Activated CD8-positive, alpha-beta T cell treated with anti-CD3 and anti-CD28 coated beads for 36 hours (primary cell): ENCODE results near the gene LFNG. TPM values are rescaled to one million over a fixed set of nuclear protein-coding genes. Genes with fewer than 3 reads are reported as not detected.

Source experiments
- ATAC-seq: fragments of 200-7000 bp; cut with Tn5 transposase; one replicate; pipeline ENCODE4 v1.10.0; 2021; ENCODE audit warnings: mild to moderate bottlenecking, moderate library complexity
- CTCF ChIA-PET: fragments of 350-600 bp; sonication (Branson Sonifier 250); formaldehyde crosslinking; loops from one replicate; lab custom pipeline; 2021; ENCODE audit warnings: antibody characterized with exemption; lab: Charles Lee
- POLR2A ChIA-PET: fragments of 350-600 bp; sonication (Branson Sonifier 250); formaldehyde crosslinking; loops from one replicate; lab custom pipeline; 2021; ENCODE audit warnings: antibody characterized with exemption; lab: Charles Lee
- DNase-seq: peaks from one replicate; pipeline ENCODE4 v3.0.0-alpha.2; 2020
- H3K27ac Mint-ChIP-seq: one replicate; pipeline ENCODE4 v1.8.0; 2021; ENCODE audit warnings: mild to moderate bottlenecking, mixed read lengths
- H3K27me3 Mint-ChIP-seq: one replicate; pipeline ENCODE4 v1.8.0; 2021; ENCODE audit warnings: mixed read lengths
- H3K36me3 Mint-ChIP-seq: one replicate; pipeline ENCODE4 v1.8.0; 2021; ENCODE audit warnings: low read depth, mixed read lengths
- H3K4me1 Mint-ChIP-seq: one replicate; pipeline ENCODE4 v1.8.0; 2021; ENCODE audit warnings: low read depth, mixed read lengths
- H3K4me3 Mint-ChIP-seq: one replicate; pipeline ENCODE4 v1.8.0; 2021; ENCODE audit warnings: mild to moderate bottlenecking, moderate library complexity, mixed read lengths
- H3K9me3 Mint-ChIP-seq: one replicate; pipeline ENCODE4 v1.8.0; 2021; ENCODE audit warnings: mixed read lengths
- intact Hi-C: fragments of 100-400 bp; cut with micrococcal nuclease; formaldehyde crosslinking; loops from one replicate; pipeline ENCODE4 v1.10.0; 2022
- total RNA-seq, 2 experiments: library from RNA; stranded (reverse); gene quantifications; one replicate each; pipeline ENCODE4 v1.2.3, GENCODE V29; 2021
- TF ChIP-seq, protein P1 (sequence below): fragments of 200-600 bp; IDR thresholded peaks from one replicate; pipeline ENCODE4 v1.8.0; 2022; ENCODE audit warnings: antibody characterized with exemption, mild to moderate bottlenecking

The LFNG gene
- total RNA-seq, 2 experiments from 2014 or later = 50.6 TPM

DNA sequence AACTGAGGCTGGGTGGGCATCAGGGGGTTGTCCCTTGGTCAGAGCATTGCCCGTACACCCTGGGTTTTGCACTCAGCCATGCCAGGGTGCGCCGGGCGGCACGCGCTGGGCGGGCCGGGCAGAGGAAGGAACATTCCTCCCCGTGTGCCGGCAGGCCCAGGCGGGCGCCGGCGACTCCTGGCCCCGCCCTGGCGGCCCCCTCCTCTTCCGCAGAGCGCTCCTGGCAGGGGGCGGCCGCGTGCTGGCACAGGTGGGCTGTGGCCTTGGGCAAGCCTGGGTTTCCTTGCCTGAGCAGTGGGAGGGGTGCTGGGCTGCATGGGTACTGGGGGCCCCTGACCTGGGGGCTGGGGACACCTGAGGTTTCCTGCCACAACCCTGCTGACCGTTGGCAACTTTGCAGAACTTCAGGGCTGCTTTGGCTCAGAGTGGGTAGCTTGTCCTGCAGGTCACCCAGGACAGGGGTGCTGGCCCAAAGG lies 3.9 kb downstream of the LFNG start:
- intact Hi-C loops = loop anchor here (5.0 to 10.0 kb wide), 3 partner anchors 46 to 119 kb away; partner anchors contain the start of genes CHST12 and GRIFIN
- Mint-ChIP-seq H3K27ac (peak overlapping the region; percentile 94), H3K4me1 (peaks cover 41% of the 10 kb centered on the region), H3K36me3 (peaks cover 37% of the 10 kb centered on the region), H3K4me3 (peak overlapping the region; percentile 97), H3K27me3 (no peaks in the 10 kb centered on the region), H3K9me3 (no peaks in the 10 kb centered on the region)
- ATAC-seq (no peak), DNase-seq (no peak)
- TF ChIP-seq, protein P1, sequence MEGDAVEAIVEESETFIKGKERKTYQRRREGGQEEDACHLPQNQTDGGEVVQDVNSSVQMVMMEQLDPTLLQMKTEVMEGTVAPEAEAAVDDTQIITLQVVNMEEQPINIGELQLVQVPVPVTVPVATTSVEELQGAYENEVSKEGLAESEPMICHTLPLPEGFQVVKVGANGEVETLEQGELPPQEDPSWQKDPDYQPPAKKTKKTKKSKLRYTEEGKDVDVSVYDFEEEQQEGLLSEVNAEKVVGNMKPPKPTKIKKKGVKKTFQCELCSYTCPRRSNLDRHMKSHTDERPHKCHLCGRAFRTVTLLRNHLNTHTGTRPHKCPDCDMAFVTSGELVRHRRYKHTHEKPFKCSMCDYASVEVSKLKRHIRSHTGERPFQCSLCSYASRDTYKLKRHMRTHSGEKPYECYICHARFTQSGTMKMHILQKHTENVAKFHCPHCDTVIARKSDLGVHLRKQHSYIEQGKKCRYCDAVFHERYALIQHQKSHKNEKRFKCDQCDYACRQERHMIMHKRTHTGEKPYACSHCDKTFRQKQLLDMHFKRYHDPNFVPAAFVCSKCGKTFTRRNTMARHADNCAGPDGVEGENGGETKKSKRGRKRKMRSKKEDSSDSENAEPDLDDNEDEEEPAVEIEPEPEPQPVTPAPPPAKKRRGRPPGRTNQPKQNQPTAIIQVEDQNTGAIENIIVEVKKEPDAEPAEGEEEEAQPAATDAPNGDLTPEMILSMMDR = no peak
- ChIA-PET CTCF (interaction anchor here (0.8 kb wide), 1 partner anchor 17 kb away, joined by 3 read pairs; no protein-coding TSS in a partner anchor), POLR2A (interaction anchor here (6.0 kb wide), 1 partner anchor 13 kb away, joined by 60 read pairs; no protein-coding TSS in a partner anchor)

DNA sequence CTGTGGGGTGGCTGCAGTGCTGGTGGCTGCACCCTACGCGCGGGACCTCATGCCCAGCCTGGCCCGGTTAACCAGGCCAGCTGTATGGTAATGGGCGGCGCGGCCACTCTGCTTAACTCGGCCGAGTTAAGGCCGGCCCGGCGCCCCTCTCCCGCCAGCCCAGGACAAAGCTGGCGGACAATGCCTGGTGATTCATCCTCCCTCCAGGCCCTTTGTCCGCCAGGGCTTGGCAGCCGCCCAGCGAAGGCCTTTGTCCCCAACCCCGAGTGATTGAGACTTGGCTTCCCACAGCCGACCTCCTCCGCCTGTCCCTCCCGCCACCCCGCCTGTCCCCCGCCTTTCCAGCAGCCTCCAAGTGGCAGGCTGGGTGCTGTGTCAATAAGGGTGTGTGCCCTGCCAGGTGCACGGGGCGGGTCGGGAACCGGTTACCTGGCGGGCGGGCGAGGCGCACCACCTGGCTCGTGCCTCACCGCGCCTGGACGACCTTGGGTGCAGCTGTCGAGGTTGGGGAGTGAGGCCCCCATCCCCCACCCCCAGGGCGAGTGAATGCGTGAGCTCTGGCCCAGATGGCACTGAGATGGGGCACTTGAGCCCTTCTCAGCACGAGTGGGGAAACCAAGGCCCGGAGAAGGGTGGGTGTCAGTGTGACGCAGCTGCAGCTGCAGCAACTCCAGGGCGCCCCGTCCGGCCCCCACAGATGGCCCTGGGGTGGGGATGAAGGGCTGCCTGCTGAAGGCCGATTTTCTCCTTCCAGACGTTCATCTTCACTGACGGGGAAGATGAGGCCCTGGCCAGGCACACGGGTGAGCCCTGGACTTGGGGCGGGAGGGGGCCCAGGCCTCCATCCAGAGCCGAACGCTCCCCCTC lies 4.6 kb downstream of the LFNG start:
- no peaks in the 10 kb centered on the region for H3K27me3 Mint-ChIP-seq
- no peak for ATAC-seq
- peaks cover 45% of the 10 kb centered on the region for H3K4me1 Mint-ChIP-seq
- H3K4me3 Mint-ChIP-seq = no peak overlapping the region
- intact Hi-C loops = loop anchor here (5.0 to 10.0 kb wide), 3 partner anchors 47 to 119 kb away; partner anchors contain the start of genes CHST12 and GRIFIN
- TF ChIP-seq, protein P1 = no peak
- ChIA-PET CTCF (no interaction called here), POLR2A (interaction anchor here (1.0 to 6.0 kb wide), 2 partner anchors 14 to 16 kb away, joined by 3 to 60 read pairs; no protein-coding TSS in a partner anchor)
- peaks cover 37% of the 10 kb centered on the region for H3K36me3 Mint-ChIP-seq
- H3K27ac Mint-ChIP-seq = no peak overlapping the region
- no peak for DNase-seq
- H3K9me3 Mint-ChIP-seq = no peaks in the 10 kb centered on the region

DNA sequence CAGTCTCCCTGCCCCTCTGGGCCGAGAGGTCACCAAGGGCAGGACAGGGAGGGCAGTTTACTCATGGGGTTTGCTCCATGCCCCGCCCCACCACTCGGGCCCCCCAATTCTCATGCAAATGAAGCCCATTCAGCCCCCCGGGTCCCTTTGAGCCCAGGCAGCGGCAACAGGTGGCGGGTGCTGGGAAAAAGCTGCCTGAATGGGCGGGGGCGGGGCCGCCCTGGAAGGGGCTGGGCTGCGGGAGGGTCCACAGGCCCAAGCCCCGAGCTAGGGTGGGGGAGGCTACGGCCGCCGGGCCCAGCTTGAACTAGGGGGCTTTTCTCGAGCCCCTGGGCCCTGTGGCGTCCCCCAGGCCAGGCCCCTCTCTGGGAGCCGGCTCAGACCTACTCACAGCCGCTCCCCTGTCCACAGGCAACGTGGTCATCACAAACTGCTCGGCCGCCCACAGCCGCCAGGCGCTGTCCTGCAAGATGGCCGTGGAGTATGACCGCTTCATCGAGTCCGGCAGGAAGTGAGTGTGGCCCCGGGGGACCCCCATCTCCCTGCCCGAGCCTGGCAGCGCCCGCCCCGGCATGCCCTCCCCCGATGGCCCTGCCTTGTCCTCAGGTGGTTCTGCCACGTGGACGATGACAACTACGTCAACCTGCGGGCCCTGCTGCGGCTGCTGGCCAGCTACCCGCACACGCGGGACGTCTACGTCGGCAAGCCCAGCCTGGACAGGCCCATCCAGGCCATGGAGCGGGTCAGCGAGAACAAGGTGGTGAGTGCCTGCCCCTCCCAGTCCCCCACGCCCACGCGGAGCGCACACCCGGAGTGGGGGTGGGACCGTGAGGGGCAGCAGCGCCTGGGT lies 5.5 kb downstream of the LFNG start:
- Mint-ChIP-seq H3K9me3 (no peaks in the 10 kb centered on the region), H3K4me3 (no peak overlapping the region), H3K27me3 (no peaks in the 10 kb centered on the region), H3K36me3 (peaks cover 37% of the 10 kb centered on the region), H3K4me1 (peaks cover 51% of the 10 kb centered on the region), H3K27ac (no peak overlapping the region)
- DNase-seq (no peak), ATAC-seq (no peak)
- POLR2A ChIA-PET = interaction anchor here (1.0 to 6.0 kb wide), 2 partner anchors 15 kb away, joined by 3 to 60 read pairs; no protein-coding TSS in a partner anchor
- CTCF ChIA-PET = no interaction called here
- TF ChIP-seq, protein P1 = no peak
- intact Hi-C loops = loop anchor here (5.0 to 10.0 kb wide), 3 partner anchors 48 to 120 kb away; partner anchors contain the start of genes CHST12 and GRIFIN

DNA sequence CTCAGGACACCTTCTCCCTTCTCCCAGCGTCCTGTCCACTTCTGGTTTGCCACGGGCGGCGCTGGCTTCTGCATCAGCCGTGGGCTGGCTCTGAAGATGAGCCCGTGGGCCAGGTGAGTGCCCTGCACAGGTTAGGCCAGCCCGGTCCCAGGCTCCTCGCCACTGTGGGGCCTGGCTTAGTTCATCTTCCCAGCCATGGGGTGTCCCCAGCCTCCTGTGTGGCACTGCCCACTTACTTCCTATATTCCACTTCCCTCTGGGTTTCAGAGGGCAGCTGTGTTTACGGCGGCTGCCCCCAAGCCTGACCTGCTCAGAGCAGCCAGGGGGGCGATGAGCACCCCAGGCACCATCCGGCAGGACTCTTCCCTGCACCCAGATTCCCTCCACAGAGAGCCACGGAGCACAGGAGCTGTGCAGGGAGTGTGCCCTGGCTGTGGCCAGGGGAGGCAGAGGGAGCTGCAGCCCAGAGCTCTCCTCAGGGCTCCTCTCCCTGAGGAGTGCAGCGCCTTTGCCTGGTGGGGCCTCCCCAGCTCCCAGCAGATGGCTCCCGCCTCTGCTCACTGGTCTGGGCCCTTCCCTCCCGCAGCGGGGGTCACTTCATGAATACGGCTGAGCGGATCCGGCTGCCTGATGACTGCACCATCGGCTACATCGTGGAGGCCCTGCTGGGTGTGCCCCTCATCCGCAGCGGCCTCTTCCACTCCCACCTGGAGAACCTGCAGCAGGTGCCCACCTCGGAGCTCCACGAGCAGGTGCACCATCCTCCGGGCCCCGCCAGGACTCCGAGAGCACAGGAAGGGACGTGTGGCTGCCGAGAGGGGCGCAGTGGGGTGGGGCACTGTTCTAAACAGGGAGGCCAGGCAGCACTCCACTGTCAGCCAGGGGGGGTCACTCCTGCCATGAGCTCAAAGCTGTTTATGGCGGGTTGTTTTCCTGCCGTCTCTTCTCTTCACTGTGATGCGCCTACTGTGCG lies 6.4 kb downstream of the LFNG start:
- intact Hi-C loops = loop anchor here (10.0 kb wide), 2 partner anchors 71 to 121 kb away; partner anchors contain the start of gene CHST12
- H3K9me3 Mint-ChIP-seq = no peaks in the 10 kb centered on the region
- TF ChIP-seq, protein P1 = no peak
- ATAC-seq = no peak
- H3K36me3 Mint-ChIP-seq = peaks cover 34% of the 10 kb centered on the region
- H3K4me1 Mint-ChIP-seq = peaks cover 59% of the 10 kb centered on the region
- no peak for DNase-seq
- no peak overlapping the region for H3K27ac Mint-ChIP-seq
- no peak overlapping the region for H3K4me3 Mint-ChIP-seq
- H3K27me3 Mint-ChIP-seq = no peaks in the 10 kb centered on the region
- POLR2A ChIA-PET = interaction anchor here (1.1 to 3.7 kb wide), 3 partner anchors 16 to 51 kb away, joined by 3 to 21 read pairs (median 9); partner anchors contain the start of gene IQCE
- CTCF ChIA-PET = interaction anchor here (0.8 to 1.2 kb wide), 2 partner anchors 14 to 1021 kb away, joined by 3 read pairs; no protein-coding TSS in a partner anchor
